HT-29 (cell line): ENCODE measurements around the gene VAX1. TPM values are rescaled to one million over a fixed set of nuclear protein-coding genes. Genes with fewer than 3 reads are reported as not detected.

Experiments used
- DNase-seq: peaks from one replicate; pipeline ENCODE4 v3.0.0-alpha.2; 2015; ENCODE audit warnings: low spot score
- total RNA-seq: library from RNA; depleted of rRNA; stranded (reverse); fragments of >200 nt; shearing (Covaris generic); gene quantifications from 2 replicates; pipeline ENCODE4 v1.2.3, GENCODE V29; 2014

The VAX1 gene
- total RNA-seq, 1 experiment from 2014 or later, result not detected

GRCh38 chr10:117163954-117164548 is 26.0 kb upstream of the VAX1 start:
- no peak for DNase-seq

GRCh38 chr10:117163061-117163953 is 25.2 kb upstream of the VAX1 start:
- DNase-seq, result no peak

- DNase-seq, result no peak
Measured at GRCh38 chr10:117162093-117163060, 24.3 kb upstream of the VAX1 start.

GRCh38 chr10:117161386-117162033 is 23.4 kb upstream of the VAX1 start:
- no peak for DNase-seq

GRCh38 chr10:117160567-117160966 is 22.5 kb upstream of the VAX1 start:
- no peak for DNase-seq

GRCh38 chr10:117159390-117159789 is 21.3 kb upstream of the VAX1 start:
- DNase-seq, result no peak

- DNase-seq, result no peak
Measured at GRCh38 chr10:117158297-117158696, 20.2 kb upstream of the VAX1 start.

- DNase-seq, result no peak
Measured at GRCh38 chr10:117152668-117153067, 14.6 kb upstream of the VAX1 start.

- DNase-seq, result no peak
Measured at GRCh38 chr10:117148284-117148683, 10.2 kb upstream of the VAX1 start.

GRCh38 chr10:117145019-117145418 is 6.9 kb upstream of the VAX1 start:
- DNase-seq, result no peak

- DNase-seq, result no peak
Measured at GRCh38 chr10:117143103-117143823, 5.2 kb upstream of the VAX1 start.

- DNase-seq, result no peak
Measured at GRCh38 chr10:117140525-117140902, 2.4 kb upstream of the VAX1 start.

GRCh38 chr10:117139581-117140524 is 1.8 kb upstream of the VAX1 start:
- DNase-seq, result no peak

GRCh38 chr10:117138838-117139580 is 939 bp upstream of the VAX1 start:
- no peak for DNase-seq

GRCh38 chr10:117137031-117137910 is 799 bp downstream of the VAX1 start:
- DNase-seq, result no peak

- no peak for DNase-seq
Measured at GRCh38 chr10:117136391-117136975, 1.6 kb downstream of the VAX1 start.

- no peak for DNase-seq
Measured at GRCh38 chr10:117135480-117136140, 2.5 kb downstream of the VAX1 start.
